Breast epithelium (tissue), 4 donors: ENCODE data around the gene SLC6A18. TPM values are rescaled to one million over a fixed set of nuclear protein-coding genes. Genes with fewer than 3 reads are reported as not detected.

Experiments
- DNase-seq, 2 donors: peaks; one replicate each; pipeline ENCODE4 v3.0.0-alpha.2; 2019; ENCODE audit warnings: low spot score in 2 of 2
- H3K27ac ChIP-seq, 2 donors: fragments of 200-600 bp; sonication (generic) in 1 of 2; one replicate each; pipeline ENCODE4 v1.5.1; 2016 to 2019; ENCODE audit warnings: mild to moderate bottlenecking in 1 of 2
- H3K27me3 ChIP-seq, 2 donors: fragments of 200-600 bp; sonication (generic) in 1 of 2; one replicate each; pipeline versions ENCODE4 v1.5.1 to v1.6.0; 2017 to 2019; ENCODE audit warnings: control low read depth in 1 of 2, mild to moderate bottlenecking in 1 of 2
- H3K36me3 ChIP-seq: fragments of 200-600 bp; one replicate; pipeline ENCODE4 v1.5.1; 2019
- H3K4me1 ChIP-seq, 2 donors: fragments of 200-600 bp; sonication (generic); one replicate each; pipeline ENCODE4 v1.5.1; 2016 to 2019; ENCODE audit warnings: control low read depth in 1 of 2
- H3K4me3 ChIP-seq, 3 donors: fragments of 200-600 bp; sonication (generic); 1 replicate in 2 of 3; 2 replicates in 1 of 3; pipeline ENCODE4 v1.5.1; 2016 to 2019; ENCODE audit warnings: mild to moderate bottlenecking in 3 of 3, moderate library complexity in 2 of 3
- H3K9me3 ChIP-seq, 2 donors: fragments of 200-600 bp; sonication (generic) in 1 of 2; one replicate each; pipeline ENCODE4 v1.5.1; 2016 to 2019; ENCODE audit warnings: control low read depth in 1 of 2
- CTCF ChIP-seq, 3 donors: fragments of 450-650 bp; IDR thresholded peaks; one replicate each; pipeline ENCODE4 v1.5.1; 2016 to 2017; ENCODE audit warnings: antibody characterized with exemption in 3 of 3, mild to moderate bottlenecking in 3 of 3, moderate library complexity in 3 of 3
- POLR2A ChIP-seq: fragments of 450-650 bp; IDR thresholded peaks from one replicate; pipeline ENCODE4 v1.6.1; 2016; ENCODE audit warnings: antibody characterized with exemption, mild to moderate bottlenecking, moderate library complexity
- POLR2AphosphoS5 ChIP-seq, 3 donors: sonication (generic); formaldehyde crosslinking; IDR thresholded peaks; one replicate each; pipeline ENCODE4 v1.6.1; 2017; ENCODE audit warnings: antibody characterized with exemption in 3 of 3
- intact Hi-C: fragments of 100-400 bp; cut with DNase I; formaldehyde crosslinking; loops from one replicate; pipeline ENCODE4 v1.15.1; 2023; ENCODE audit warnings: low total_unique reads
- total RNA-seq, 3 donors: library from RNA; depleted of rRNA; stranded (reverse); fragments of >200 nt; gene quantifications; one replicate each; pipeline ENCODE4 v1.1.0, GENCODE V29; 2016

SLC6A18 gene
- total RNA-seq, 3 donors from 2014 or later, result not detected

DNA sequence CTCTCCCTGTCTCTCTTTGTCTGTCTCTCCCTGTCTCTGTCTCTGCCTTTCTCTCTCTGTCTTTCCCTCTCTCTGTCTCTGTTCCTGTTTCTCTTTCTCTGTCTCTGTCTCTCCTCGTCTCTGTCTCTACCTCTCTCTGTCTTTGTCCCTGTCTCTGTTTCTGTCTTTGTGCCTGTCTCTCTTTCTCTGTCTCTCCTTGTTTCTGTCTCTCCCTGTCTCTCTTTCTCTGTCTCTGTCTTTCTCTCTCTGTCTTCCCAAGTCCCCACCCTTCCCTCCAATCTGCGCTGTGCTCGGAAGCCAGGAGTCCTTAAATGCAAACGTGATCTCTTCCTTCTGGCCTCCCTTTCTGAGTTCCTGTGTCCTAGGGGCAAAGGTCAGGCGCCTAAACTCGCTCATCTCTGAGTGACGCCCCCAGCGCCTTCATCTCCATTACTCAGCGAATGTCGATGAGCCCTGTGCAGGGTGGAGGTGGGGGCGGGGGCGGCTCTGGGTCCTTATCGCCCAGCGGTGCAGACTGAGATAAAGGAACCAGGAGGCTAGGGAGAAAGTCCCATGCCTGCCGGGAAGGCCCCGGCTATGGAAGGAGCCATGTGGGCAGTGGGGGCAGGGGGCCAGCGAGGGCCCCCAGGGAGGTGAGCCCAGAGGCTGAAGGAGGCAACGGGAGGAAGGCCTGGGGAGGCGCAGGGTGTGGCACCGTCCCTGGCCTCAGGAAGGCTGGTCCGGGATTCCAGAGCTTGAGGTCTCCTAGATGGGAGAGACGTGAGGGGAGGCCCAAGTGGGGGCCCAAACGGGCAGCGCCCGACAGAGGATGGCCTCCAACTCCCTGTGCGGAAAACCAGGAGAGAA is 25.3 kb upstream of the SLC6A18 start:
- no peak for TF ChIP-seq POLR2A
- TF ChIP-seq POLR2AphosphoS5 (IDR thresholded peaks at IDR 0.05), result no peak
- no peak for TF ChIP-seq CTCF (IDR thresholded peaks at IDR 0.05)
- Histone ChIP-seq H3K9me3 (no peaks in the 10 kb centered on the region), H3K27ac (no peak overlapping the region), H3K4me3 (no peak overlapping the region), H3K36me3 (no peaks in the 10 kb centered on the region), H3K27me3 (peaks cover 0 to 83% of the 10 kb centered on the region in 2 donors), H3K4me1 (no peaks in the 10 kb centered on the region)
- DNase-seq, result no peak
- intact Hi-C loops, result no loop called here

DNA sequence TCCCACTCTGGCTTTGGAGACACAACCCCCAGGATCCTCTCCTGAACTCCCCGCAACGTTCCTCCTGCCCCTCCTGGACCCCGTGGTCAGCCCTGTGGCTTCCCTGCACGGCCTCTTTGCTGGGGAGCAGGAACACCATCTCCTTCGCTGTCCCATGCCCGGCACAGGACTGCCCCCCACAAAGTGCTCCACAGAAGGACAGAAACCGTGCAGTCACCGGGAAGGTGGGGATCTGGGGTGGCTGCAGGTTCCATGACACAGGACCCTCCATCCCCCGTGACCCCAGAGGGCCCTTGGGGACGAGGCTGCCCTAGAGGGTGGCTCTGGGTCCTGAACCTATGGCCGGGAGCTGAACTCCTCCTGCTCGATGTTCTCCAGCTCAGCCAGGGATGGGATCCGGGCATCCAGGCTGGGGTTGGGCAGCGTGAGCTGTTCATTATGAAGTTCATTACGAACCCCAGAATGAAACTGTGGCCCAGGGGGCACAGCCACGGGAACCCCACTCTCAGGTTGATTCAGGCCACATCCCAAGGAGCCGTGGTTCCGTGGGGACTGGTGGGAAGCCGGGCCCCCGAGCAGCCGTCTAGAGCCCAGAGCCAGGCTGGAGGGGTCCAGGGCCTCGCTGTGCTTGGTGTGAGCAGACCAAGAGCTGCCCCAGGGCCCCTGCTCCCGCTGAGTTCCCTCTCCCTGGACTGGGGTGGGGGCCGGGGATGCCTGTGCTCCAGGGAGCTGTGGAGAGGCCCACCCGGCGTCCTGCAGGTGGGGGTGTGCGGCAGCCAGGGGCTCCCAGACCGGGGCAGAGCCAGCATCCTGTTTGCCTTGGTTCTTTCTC is 24.5 kb upstream of the SLC6A18 start:
- H3K36me3 ChIP-seq, result no peaks in the 10 kb centered on the region
- intact Hi-C loops, result no loop called here
- H3K9me3 ChIP-seq, result no peaks in the 10 kb centered on the region
- no peaks in the 10 kb centered on the region for H3K4me1 ChIP-seq
- H3K27me3 ChIP-seq, result peaks cover 0 to 76% of the 10 kb centered on the region in 2 donors
- no peak overlapping the region for H3K4me3 ChIP-seq
- no peak for TF ChIP-seq CTCF (IDR thresholded peaks at IDR 0.05)
- TF ChIP-seq POLR2AphosphoS5 (IDR thresholded peaks at IDR 0.05), result no peak
- TF ChIP-seq POLR2A, result no peak
- no peak overlapping the region for H3K27ac ChIP-seq
- no peak for DNase-seq

- H3K4me1 ChIP-seq, result no peaks in the 10 kb centered on the region
- no peak for DNase-seq
- no peak within 1 kb of the TSS for H3K27ac ChIP-seq
- intact Hi-C loops, result no loop called here
- no peak within 1 kb of the TSS for H3K4me3 ChIP-seq
- peaks cover 0 to 70% of the 10 kb centered on the region in 2 donors for H3K27me3 ChIP-seq
- no peaks in the 10 kb centered on the region for H3K9me3 ChIP-seq
- TF ChIP-seq CTCF (IDR thresholded peaks at IDR 0.05), result no peak
- TF ChIP-seq POLR2AphosphoS5 (IDR thresholded peaks at IDR 0.05), result no peak
- TF ChIP-seq POLR2A, result no peak
- no peaks in the 10 kb centered on the region for H3K36me3 ChIP-seq
Observed at GRCh38 chr5:1201327-1202025, 23.7 kb upstream of the SLC6A18 start, which contains the start of gene SLC6A19. Gene SLC6A19, plus strand, starts transcription at chr5:1201595. Its CDS starts 56 bp downstream, at chr5:1201651.

DNA sequence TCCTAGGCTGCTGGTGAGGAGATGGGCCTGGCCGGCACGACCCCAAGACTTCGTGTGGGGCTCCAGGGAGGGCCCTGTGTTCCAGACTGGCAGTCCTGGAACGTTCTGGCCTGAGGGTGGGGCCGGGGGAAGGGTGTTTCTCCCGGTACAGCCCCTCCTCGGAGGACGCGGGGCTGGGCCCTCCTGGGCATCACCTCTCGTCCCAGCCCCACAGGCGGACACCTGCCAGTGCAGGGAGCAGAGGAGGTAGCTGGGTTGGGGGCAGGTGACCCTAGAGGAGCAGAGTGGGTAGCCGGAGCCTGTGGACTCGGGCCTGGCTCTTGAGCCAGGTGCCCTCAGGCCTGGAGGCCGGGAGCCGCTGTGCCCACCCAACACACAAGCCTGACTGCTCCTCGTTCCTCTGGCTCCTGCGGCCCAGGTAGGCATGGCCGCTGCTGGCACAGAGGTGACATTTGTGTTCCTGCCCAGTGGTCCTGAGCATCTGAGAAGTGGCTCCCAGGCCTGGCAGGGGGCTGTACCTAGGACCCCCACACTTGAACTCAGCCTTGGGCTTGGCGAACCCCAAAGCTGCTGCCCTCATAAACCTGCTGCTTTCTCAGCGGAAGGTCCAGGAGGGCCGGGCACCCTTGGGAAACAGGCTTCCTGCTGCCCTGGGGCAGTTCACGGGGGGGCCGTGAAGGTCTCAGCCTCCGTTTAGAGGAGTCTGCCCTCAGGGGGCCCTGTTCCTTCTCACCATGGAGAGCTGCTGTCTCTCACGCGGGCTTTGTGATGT is 23.0 kb upstream of the SLC6A18 start:
- Histone ChIP-seq H3K27me3 (peaks cover 0 to 72% of the 10 kb centered on the region in 2 donors), H3K36me3 (no peaks in the 10 kb centered on the region), H3K4me3 (no peak overlapping the region), H3K27ac (no peak overlapping the region), H3K4me1 (no peaks in the 10 kb centered on the region), H3K9me3 (no peaks in the 10 kb centered on the region)
- no peak for DNase-seq
- intact Hi-C loops, result no loop called here
- no peak for TF ChIP-seq POLR2AphosphoS5 (IDR thresholded peaks at IDR 0.05)
- no peak for TF ChIP-seq CTCF (IDR thresholded peaks at IDR 0.05)
- no peak for TF ChIP-seq POLR2A
